ENCODE measurements around the gene CLASP1.

CLASP1 gene

GRCh38 chr2:121429119-121429903 is 220.0 kb downstream of the CLASP1 start:
- H3K36me3 Mint-ChIP-seq (ENCODE audit: insufficient read depth), result peaks cover 32% of the 10 kb centered on the region
- peak overlapping the region in 1 of 2 donors; percentile 55 for H3K27ac Mint-ChIP-seq
- H3K4me1 Mint-ChIP-seq (ENCODE audit: low read depth in 2 of 2), result peaks cover 4% of the 10 kb centered on the region in 2 donors
- no peaks in the 10 kb centered on the region for H3K27me3 Mint-ChIP-seq
- DNase-seq (no peak), ATAC-seq (replicated peaks) (no peak)
- no peaks in the 10 kb centered on the region for H3K9me3 Mint-ChIP-seq
- no peak overlapping the region for H3K4me3 Mint-ChIP-seq

GRCh38 chr2:121427187-121427689 is 222.0 kb downstream of the CLASP1 start:
- Mint-ChIP-seq H3K9me3 (no peaks in the 10 kb centered on the region), H3K27me3 (no peaks in the 10 kb centered on the region), H3K4me1 (ENCODE audit: low read depth in 2 of 2) (peaks cover 8 to 9% of the 10 kb centered on the region in 2 donors), H3K36me3 (ENCODE audit: insufficient read depth) (peaks cover 38% of the 10 kb centered on the region), H3K4me3 (no peak overlapping the region), H3K27ac (peak overlapping the region in 1 of 2 donors; percentile 64)
- no peak for DNase-seq
- ATAC-seq (replicated peaks), result no peak

GRCh38 chr2:121420486-121420885 is 228.8 kb downstream of the CLASP1 start:
- Mint-ChIP-seq H3K27ac (no peak overlapping the region), H3K27me3 (no peaks in the 10 kb centered on the region), H3K36me3 (ENCODE audit: insufficient read depth) (peaks cover 43% of the 10 kb centered on the region), H3K4me3 (no peak overlapping the region), H3K9me3 (no peaks in the 10 kb centered on the region), H3K4me1 (ENCODE audit: low read depth in 2 of 2) (peaks cover 5 to 9% of the 10 kb centered on the region in 2 donors)
- no peak for DNase-seq
- no peak for ATAC-seq (replicated peaks)

GRCh38 chr2:121419081-121419699 is 230.1 kb downstream of the CLASP1 start:
- ATAC-seq (replicated peaks) (no peak), DNase-seq (no peak)
- H3K36me3 Mint-ChIP-seq (ENCODE audit: insufficient read depth), result peaks cover 38% of the 10 kb centered on the region
- peaks cover 5 to 8% of the 10 kb centered on the region in 2 donors for H3K4me1 Mint-ChIP-seq (ENCODE audit: low read depth in 2 of 2)
- no peaks in the 10 kb centered on the region for H3K27me3 Mint-ChIP-seq
- H3K27ac Mint-ChIP-seq, result peak overlapping the region in 1 of 2 donors; percentile 60
- no peaks in the 10 kb centered on the region for H3K9me3 Mint-ChIP-seq
- H3K4me3 Mint-ChIP-seq, result no peak overlapping the region

GRCh38 chr2:121418494-121419058 is 230.7 kb downstream of the CLASP1 start:
- peaks cover 0 to 4% of the 10 kb centered on the region in 2 donors for H3K4me1 Mint-ChIP-seq (ENCODE audit: low read depth in 2 of 2)
- no peaks in the 10 kb centered on the region for H3K27me3 Mint-ChIP-seq
- H3K36me3 Mint-ChIP-seq (ENCODE audit: insufficient read depth), result peaks cover 35% of the 10 kb centered on the region
- ATAC-seq (replicated peaks) (no peak), DNase-seq (no peak)
- no peaks in the 10 kb centered on the region for H3K9me3 Mint-ChIP-seq
- H3K27ac Mint-ChIP-seq, result peak overlapping the region in 1 of 2 donors; percentile 60
- H3K4me3 Mint-ChIP-seq, result no peak overlapping the region

GRCh38 chr2:121417826-121418225 is 231.4 kb downstream of the CLASP1 start:
- H3K4me3 Mint-ChIP-seq, result no peak overlapping the region
- peaks cover 0 to 4% of the 10 kb centered on the region in 2 donors for H3K4me1 Mint-ChIP-seq (ENCODE audit: low read depth in 2 of 2)
- ATAC-seq (replicated peaks) (no peak), DNase-seq (no peak)
- no peaks in the 10 kb centered on the region for H3K9me3 Mint-ChIP-seq
- peak overlapping the region in 1 of 2 donors; percentile 23 for H3K27ac Mint-ChIP-seq
- H3K36me3 Mint-ChIP-seq (ENCODE audit: insufficient read depth), result peaks cover 33% of the 10 kb centered on the region
- no peaks in the 10 kb centered on the region for H3K27me3 Mint-ChIP-seq

- Mint-ChIP-seq H3K9me3 (no peaks in the 10 kb centered on the region), H3K36me3 (ENCODE audit: insufficient read depth) (peaks cover 28% of the 10 kb centered on the region), H3K27ac (no peak overlapping the region), H3K27me3 (no peaks in the 10 kb centered on the region), H3K4me1 (ENCODE audit: low read depth in 2 of 2) (peaks cover 0 to 4% of the 10 kb centered on the region in 2 donors), H3K4me3 (no peak overlapping the region)
- DNase-seq (no peak), ATAC-seq (replicated peaks) (no peak)
Observed at GRCh38 chr2:121415727-121416126, 233.5 kb downstream of the CLASP1 start.

- Mint-ChIP-seq H3K27ac (peak overlapping the region in 1 of 2 donors; percentile 79), H3K9me3 (no peaks in the 10 kb centered on the region)
- ATAC-seq (replicated peaks), result no peak
Observed at GRCh38 chr2:121412349-121412748, 236.9 kb downstream of the CLASP1 start.

GRCh38 chr2:121409966-121410365 is 239.3 kb downstream of the CLASP1 start:
- no peaks in the 10 kb centered on the region for H3K27me3 Mint-ChIP-seq
- H3K4me1 Mint-ChIP-seq (ENCODE audit: low read depth in 2 of 2), result no peaks in the 10 kb centered on the region
- H3K4me3 Mint-ChIP-seq, result no peak overlapping the region
- no peak for ATAC-seq (replicated peaks)
- peaks cover 32% of the 10 kb centered on the region for H3K36me3 Mint-ChIP-seq (ENCODE audit: insufficient read depth)
- no peak overlapping the region for H3K27ac Mint-ChIP-seq
- DNase-seq, result no peak
- H3K9me3 Mint-ChIP-seq, result no peaks in the 10 kb centered on the region

More at GRCh38 chr2:121412349-121412748, 236.9 kb downstream of the CLASP1 start:
- no peak for DNase-seq
- Mint-ChIP-seq H3K36me3 (ENCODE audit: insufficient read depth) (peaks cover 19% of the 10 kb centered on the region), H3K4me1 (ENCODE audit: low read depth in 2 of 2) (no peaks in the 10 kb centered on the region), H3K27me3 (no peaks in the 10 kb centered on the region), H3K4me3 (no peak overlapping the region)

- no peak for DNase-seq
- Mint-ChIP-seq H3K27me3 (no peaks in the 10 kb centered on the region), H3K9me3 (no peaks in the 10 kb centered on the region), H3K4me1 (ENCODE audit: low read depth in 2 of 2) (no peaks in the 10 kb centered on the region), H3K27ac (no peak overlapping the region), H3K36me3 (ENCODE audit: insufficient read depth) (peaks cover 37% of the 10 kb centered on the region), H3K4me3 (no peak overlapping the region)
- no peak for ATAC-seq (replicated peaks)
Observed at GRCh38 chr2:121409388-121409787, 239.9 kb downstream of the CLASP1 start.

GRCh38 chr2:121408641-121409040 is 240.6 kb downstream of the CLASP1 start:
- Mint-ChIP-seq H3K9me3 (no peaks in the 10 kb centered on the region), H3K4me1 (ENCODE audit: low read depth in 2 of 2) (no peaks in the 10 kb centered on the region), H3K4me3 (no peak overlapping the region), H3K27me3 (no peaks in the 10 kb centered on the region), H3K36me3 (ENCODE audit: insufficient read depth) (peaks cover 41% of the 10 kb centered on the region), H3K27ac (peak overlapping the region; percentile 29 to 44)
- DNase-seq, result no peak
- no peak for ATAC-seq (replicated peaks)

- Mint-ChIP-seq H3K27me3 (no peaks in the 10 kb centered on the region), H3K27ac (no peak overlapping the region), H3K36me3 (ENCODE audit: insufficient read depth) (peaks cover 47% of the 10 kb centered on the region), H3K4me3 (no peak overlapping the region), H3K9me3 (no peaks in the 10 kb centered on the region), H3K4me1 (ENCODE audit: low read depth in 2 of 2) (no peaks in the 10 kb centered on the region)
- DNase-seq (no peak), ATAC-seq (replicated peaks) (no peak)
Observed at GRCh38 chr2:121405233-121405632, 244.0 kb downstream of the CLASP1 start.

GRCh38 chr2:121400201-121400600 is 249.1 kb downstream of the CLASP1 start:
- no peaks in the 10 kb centered on the region for H3K9me3 Mint-ChIP-seq
- DNase-seq, result no peak
- peaks cover 36% of the 10 kb centered on the region for H3K36me3 Mint-ChIP-seq (ENCODE audit: insufficient read depth)
- H3K4me1 Mint-ChIP-seq (ENCODE audit: low read depth in 2 of 2), result no peaks in the 10 kb centered on the region
- H3K27ac Mint-ChIP-seq, result no peak overlapping the region
- no peak for ATAC-seq (replicated peaks)
- no peak overlapping the region for H3K4me3 Mint-ChIP-seq
- no peaks in the 10 kb centered on the region for H3K27me3 Mint-ChIP-seq

Data from effector memory CD8-positive, alpha-beta T cell (primary cell).